Limb (tissue), 2 donors: ENCODE data around the gene FIP1L1.
"Not testable (repeated sequence)": the region's sequence is repeated elsewhere in the genome, so short reads cannot be mapped to it uniquely, and the experiment has no call there.

Experiments
- DNase-seq, 2 donors: peaks; one replicate each; pipeline ENCODE4 v3.0.0-alpha.2; 2016; ENCODE audit errors: extremely low spot score in 2 of 2

FIP1L1 gene

DNA sequence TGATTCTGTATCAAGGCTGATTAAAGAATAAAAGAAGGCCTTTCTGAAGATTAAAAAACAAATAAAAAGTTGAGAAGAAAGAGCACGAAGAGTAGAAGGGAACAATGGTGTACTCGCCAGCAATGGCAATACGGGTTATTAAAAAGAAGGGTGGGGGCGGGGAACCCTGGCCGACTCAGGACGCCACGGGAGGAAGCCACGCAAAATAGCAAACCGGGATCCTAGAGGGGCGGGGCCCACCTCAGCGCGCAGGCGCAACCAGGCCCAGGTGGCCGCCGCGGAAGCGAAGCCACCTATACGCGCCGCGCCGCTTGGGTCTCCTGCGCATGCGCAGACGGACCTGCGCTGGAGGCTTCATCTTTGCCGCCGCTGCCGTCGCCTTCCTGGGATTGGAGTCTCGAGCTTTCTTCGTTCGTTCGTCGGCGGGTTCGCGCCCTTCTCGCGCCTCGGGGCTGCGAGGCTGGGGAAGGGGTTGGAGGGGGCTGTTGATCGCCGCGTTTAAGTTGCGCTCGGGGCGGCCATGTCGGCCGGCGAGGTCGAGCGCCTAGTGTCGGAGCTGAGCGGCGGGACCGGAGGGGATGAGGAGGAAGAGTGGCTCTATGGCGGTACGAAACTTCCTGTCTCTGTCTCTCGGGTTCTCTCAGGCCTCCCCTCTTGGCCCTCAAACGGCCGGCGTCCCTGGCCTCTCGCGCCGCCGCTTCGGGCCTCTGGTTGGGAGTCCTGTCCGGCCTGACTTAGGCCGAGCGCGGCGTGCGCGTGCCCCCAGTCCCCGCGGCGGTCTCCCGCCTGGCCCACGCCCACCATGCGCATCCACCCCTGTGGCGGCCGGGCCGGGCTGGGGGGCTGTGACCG is at the start of gene FIP1L1:
Gene FIP1L1, plus strand, starts transcription at position 323 of the 852 bp plus-strand sequence. Its CDS starts 198 bp downstream, at position 521.
- DNase-seq, result peak; percentile 91 to 96

DNA sequence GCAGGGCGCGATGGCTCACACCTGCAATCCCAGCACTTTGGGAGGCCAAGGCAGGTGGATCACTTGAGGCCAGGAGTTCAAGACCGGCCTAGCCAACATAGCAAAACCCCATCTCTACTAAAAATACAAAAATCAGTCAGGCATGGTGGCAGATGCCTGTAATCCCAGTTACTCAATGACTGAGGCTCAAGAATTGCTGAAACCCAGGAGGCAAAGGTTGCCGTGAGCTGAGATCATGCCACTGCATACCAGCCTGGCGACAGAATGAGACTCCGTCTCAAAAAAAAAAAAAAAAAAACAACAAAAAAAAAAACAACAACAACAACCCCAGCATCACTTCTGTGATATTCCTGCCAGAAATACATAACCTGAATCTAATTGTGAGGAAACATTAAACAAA is 42.5 kb upstream of the FIP1L1 start:
- DNase-seq, result not testable (repeated sequence)

DNA sequence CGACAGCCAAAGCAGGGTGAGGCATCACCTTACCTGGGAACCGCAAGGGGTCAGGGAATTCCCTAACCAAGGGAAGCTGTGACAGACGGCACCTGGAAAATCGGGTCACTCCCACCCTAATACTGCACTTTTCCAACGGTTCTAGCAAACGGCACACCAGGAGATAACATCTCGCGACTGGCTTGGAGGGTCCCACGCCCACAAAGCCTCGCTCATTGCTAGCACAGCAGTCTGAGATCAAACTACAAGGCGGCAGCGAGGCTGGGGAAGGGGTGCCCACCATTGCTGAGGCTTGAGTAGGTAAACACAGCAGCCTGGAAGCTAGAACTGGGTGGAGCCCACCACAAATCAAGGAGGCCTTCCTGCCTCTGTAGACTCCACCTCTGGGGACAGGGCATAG is 37.3 kb upstream of the FIP1L1 start:
- DNase-seq, result not testable (repeated sequence)

DNA sequence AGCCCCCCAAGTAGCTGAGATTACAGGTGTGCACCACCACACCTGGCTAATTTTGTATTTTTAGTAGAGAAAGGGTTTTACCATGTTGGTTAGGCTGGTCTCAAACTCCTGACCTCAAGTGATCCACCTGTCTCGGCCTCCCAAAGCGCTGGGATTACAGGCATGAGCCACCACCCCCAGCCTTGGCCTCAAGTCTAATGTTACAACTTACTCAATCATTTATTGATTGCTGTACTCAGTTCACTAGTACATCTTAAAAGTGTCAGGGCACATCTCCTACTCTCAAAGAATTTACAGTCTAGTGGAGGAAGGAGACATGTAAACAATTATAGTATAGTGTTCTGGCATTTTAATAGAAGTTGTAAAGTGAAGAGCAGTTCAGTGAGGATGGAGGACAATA is 31.0 kb upstream of the FIP1L1 start:
- not testable (repeated sequence) for DNase-seq

DNA sequence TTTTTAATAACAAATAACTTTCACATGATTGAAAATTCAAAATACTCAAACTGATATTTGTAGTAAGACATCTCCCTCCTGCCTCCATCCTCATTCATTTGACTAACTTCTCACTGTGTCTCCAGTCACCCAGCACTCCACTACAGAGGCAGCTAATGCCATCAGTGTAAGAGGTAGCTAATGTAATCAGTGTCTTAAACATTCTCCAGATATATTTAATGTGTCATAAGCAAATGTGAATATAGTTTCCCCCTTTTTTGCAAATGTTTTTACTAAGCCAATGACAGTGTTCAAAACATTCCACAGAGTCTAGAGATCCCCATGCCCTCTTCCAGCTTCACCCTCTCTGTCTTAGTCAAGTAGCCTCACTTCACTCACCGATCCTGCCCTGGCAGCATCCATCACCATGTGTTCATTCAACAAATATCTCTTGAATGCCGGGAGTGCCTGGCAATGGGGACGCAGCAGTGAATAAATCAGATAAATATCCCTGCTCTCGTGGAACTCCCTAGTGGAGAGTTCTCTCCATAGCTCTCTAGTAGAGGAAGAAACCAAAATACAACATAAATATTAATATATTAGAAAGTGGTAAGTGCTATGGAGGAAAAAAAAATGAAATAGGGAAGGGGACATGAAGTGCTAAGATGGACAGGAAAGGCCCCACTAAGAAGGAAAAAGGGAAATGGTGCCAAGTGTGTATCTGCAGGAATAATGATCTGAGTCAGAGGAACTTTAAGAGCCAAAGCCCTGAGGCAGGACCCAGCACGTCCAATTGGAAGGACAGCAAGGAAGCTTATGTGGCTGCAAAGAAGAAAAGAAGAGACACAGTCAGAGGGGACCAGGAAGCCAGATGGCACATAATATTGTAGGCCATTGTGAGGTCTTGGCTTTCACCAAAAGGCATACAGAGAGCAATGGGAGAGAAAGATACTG is 30.3 kb upstream of the FIP1L1 start:
- no peak for DNase-seq

DNA sequence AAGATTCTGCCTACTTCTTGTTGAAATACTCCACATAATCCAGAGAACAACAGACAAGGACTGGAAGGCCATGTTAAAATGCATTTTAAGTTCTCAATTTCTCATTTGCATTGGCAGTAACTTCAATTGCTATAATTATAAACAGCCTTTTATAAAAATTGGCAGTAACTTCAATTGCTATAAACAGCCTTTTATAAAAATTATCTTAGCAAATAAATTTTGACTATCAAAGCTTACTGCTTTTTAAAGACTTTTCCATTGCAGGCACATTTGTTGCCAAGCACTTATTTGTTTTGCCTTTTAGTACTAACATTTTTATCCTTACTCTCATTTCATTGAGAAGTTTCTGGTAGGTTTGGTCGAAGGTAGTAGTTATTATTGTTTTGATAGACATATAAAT is 29.4 kb upstream of the FIP1L1 start:
- DNase-seq, result no peak

DNA sequence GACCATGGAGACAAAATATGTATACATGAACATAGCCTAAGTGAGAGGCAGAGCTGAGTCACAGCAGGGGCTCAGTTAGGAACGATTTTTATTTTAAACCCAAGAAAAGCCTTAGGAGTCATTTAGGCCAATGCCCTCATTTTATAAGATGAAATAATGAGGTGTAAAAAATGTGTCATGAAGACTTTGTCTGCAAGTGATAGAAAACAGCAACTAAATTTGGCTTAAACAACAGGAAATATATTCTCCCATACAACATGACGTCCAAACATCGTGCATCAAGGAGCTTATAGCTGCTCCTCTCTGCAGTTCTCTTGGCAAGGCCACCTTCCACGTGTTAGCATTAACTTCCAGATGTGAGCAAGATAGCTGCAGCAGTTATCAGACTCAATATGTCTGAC is 28.4 kb upstream of the FIP1L1 start:
- DNase-seq, result peak in 1 of 2 donors; percentile 61

DNA sequence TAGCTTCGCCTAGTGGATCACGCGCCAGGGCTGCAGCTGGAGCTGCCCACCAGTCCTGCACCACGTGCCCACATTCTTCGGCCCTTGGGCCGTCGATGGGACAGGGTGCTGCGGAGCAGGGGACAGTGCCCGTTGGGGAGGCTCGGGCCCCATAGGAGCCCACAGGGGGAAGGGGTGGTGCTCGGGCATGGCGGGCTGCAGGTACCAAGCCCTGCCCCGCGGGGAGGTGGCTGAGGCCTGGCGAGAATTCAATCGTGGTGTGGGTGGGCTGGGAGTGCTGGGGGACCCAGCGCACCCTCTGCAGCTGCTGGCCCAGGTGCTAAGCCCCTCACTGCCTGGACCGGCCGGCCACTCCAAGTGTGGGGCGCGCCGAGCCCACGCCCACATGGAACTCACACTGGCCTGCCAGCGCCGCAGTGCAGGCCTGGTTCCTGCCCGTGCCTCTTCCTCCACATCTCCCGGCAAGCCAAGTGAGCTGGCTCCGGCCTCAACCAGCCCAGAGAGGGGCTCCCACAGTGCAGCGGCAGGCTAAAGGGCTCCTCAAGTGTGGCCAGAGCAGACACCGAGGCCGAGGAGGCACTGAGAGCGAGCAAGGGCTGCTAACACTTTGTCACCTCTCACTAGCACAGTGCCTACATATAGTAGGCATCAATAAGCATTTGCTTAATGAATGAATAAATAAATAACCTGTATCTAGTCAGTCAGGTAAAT is 23.3 kb upstream of the FIP1L1 start:
- DNase-seq, result no peak

DNA sequence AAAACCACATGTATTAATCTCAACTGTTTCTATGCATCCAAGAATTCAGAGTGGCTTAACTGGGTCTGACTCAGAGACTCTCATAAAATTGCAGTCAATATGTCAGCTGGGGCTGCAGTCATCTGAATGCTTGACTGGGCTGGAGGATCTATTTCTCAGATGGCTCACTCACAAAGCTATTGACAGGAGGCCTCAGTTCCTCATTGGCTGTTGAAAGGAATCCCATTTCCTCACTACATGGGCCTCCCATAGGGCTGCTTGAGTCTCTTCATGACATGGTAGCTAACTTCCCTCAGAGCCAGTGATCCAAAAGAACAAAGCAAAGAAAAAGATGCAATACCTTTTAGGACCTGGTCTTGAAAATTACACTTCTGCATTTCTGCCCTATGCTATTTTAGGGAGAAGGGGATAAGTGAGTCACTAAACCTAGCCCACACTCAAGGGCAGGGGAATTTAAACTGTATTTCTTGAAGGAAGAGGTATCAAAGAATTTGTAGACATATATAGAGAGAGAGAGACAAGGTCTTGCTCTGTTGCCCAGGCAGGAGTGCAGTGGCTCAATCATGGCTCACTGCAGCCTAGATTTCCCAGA is 21.4 kb upstream of the FIP1L1 start:
- no peak for DNase-seq

- DNase-seq, result no peak
Observed at GRCh38 chr4:53361451-53361850, 16.0 kb upstream of the FIP1L1 start.

DNA sequence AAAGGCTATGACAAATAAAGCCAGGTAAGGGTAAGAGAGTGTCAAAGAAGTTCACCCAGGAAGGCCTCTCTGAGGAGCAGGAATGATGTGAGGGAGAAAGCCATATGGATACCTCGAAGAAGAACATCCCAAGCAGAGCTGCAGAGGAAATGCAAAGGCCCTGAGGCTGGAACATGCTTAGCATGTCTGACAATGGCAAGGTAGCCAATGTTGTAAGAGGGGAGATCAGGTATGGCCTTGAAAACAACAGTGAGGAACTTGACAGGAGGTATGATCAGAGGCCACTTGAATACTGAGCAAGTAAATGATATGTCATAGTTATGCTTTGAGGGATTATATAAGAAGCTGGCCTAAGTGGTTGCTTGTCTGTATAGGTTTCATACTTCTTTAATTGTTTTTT is 15.3 kb upstream of the FIP1L1 start:
- DNase-seq, result no peak

GRCh38 chr4:53364624-53365023 is 12.8 kb upstream of the FIP1L1 start:
- DNase-seq, result no peak

DNA sequence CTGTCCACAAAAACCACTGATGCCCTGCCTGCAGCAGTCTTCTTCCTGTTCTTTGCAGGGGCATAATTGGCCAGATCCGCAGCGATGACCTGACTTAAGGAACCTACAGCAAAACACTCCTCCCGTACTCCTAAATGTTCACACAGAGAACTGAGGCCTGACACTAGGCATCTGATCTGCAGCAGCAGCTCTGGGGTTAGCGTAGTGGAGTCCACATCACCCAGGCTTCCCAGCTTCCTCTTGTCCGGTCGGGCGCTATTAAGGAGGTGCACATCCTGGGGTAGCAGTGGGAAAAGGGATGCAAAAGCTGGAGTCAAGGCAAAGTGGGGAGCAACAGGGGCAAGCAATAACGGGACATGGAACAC is 12.3 kb upstream of the FIP1L1 start:
- no peak for DNase-seq

DNA sequence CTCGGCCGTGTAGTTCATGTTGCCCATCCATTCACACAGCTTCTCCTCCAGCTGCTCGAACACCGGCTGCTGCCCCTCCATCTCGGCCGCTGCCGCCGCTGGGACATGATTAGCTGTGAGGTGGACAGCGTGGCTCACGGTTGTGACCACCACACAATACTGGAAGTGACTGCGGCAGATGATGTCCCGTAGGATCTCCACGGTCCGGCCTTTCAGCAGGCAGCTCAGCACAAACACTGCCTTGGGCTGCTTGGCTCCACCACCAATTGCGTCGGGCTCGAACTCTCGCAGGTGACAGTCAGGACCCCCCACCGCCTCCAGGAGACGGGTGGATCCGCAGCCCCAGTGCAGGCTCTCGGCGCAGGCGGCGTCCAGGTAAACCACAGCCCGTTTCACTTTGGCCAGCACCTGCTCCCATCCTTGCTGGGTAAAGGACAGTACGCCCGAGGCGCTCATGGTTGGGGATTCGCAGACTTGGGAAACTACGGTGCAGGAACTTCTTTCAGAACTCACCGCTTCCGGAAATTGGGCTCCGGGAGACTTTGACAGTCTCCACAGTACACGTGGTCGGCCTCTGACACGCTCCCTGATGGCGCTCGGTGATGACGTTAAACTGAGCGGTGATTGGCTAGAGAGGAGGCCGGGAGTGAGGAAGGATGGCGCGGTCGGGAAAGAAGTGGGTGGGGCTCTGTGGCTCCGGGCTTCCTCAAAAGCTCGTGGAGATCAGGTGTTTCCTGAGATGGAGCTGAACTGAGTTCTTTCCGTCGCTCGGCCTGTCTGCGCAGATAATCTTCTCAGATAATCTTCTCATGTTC is 11.7 kb upstream of the FIP1L1 start, which contains the start of gene SCFD2:
Gene SCFD2, minus strand, starts transcription at position 576 of the 815 bp plus-strand sequence.
- DNase-seq, result peak; percentile 97 to 98

GRCh38 chr4:53366301-53366716 is 11.1 kb upstream of the FIP1L1 start:
- DNase-seq, result no peak

DNA sequence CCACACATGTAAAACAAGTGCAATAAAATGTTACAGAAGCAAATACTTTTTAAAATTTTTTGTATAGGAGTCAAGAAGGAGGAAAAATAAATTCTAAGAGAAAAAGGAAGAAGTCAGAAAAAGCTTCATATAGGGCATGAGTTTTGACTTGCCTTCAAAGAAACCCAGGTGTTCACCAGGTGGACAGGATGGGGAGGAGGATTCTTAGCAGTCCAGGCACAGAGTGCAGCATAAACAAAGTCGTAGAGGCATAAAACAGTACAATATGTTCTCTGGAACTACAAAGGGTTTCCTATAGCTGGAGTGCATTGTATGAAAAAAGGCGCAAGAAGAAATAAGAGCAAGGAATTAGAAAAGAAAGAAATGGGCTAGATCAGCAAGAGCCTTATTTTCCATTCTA is 9.7 kb upstream of the FIP1L1 start:
- DNase-seq, result no peak

- no peak for DNase-seq
Observed at GRCh38 chr4:53371049-53371448, 6.4 kb upstream of the FIP1L1 start.

DNA sequence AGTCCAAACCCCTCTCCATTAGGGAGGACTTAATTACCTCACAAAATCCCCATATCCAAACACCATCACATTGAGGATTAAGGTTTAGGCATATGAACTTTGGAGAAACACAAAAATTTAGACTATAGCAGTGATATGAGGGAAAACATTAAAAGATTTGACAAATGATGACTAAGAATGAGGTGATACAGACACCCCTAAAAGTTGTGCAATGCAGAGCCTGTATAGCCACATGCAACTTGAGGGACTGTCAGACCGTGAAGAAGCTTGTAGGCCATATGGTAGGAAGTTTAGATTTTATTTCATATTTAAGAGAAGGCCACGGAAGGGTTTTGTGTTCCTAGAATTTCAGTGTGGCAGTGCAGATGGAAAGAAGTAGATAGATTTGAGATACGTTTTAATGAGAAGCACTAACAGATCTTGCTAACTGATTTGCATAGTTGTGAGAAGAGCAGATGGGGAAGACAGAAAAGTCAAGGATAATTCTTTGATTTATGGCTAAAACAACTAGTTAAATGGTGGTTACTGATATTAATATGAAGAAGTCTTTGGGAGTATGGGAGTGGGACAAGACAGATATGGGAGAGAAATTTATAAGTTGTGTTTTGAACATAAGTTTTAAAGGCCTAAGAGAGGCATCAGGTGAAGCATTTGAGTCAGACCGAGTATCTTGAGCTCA is 5.5 kb upstream of the FIP1L1 start:
- DNase-seq, result no peak

- DNase-seq, result no peak
Observed at GRCh38 chr4:53374777-53375258, 2.6 kb upstream of the FIP1L1 start.

DNA sequence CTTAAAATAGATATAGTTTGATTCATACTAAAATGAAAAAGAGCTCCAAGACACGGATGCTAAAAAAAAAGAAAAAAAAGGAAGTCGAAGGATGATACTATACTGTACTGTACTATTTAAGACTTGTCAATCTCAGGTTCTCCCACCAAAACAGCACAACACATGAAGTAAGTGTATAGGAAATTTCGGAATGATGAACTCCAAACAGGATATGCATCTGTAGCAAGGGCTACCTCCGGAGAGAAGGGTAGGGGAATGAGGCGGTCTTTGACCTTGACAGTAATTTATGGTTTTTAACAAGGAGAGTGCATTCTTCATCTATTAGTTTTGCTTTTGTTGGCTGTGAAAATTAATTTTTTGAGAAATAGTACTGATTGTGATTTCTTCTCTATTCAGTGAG is 541 bp upstream of the FIP1L1 start:
- DNase-seq, result no peak
